ENCODE measurements around the gene MYBBP1A.

Gene MYBBP1A

GRCh38 chr17:4514206-4514605 lies 41.0 kb downstream of the MYBBP1A start:
- H3K9me3 ChIP-seq (ENCODE audit: control insufficient read depth, insufficient read depth, low read length) = no peaks in the 10 kb centered on the region
- no peaks in the 10 kb centered on the region for H3K79me2 ChIP-seq (ENCODE audit: control insufficient read depth, low read length)
- no peaks in the 10 kb centered on the region for H3F3A ChIP-seq (ENCODE audit: control insufficient read depth, insufficient read depth)
- no peak overlapping the region for H3K27ac ChIP-seq (ENCODE audit: low read depth, low read length)
- H3K27me3 ChIP-seq (ENCODE audit: control insufficient read depth, low read length) = no peaks in the 10 kb centered on the region
- H3K4me3 ChIP-seq (ENCODE audit: low read length) = no peak overlapping the region
- TF ChIP-seq EZH2phosphoT487 (IDR thresholded peaks at IDR 0.05; ENCODE audit: borderline replicate concordance, low read length) = no peak
- no peaks in the 10 kb centered on the region for H3K36me3 ChIP-seq (ENCODE audit: control insufficient read depth, low read length)
- no peaks in the 10 kb centered on the region for H4K20me1 ChIP-seq (ENCODE audit: control insufficient read depth, insufficient read depth, low read depth, low read length)
- peaks cover 14% of the 10 kb centered on the region for H3K4me1 ChIP-seq (ENCODE audit: control insufficient read depth, low read length)
- H3K4me2 ChIP-seq (ENCODE audit: low read length) = no peak overlapping the region
- no peaks in the 10 kb centered on the region for H3K9me2 ChIP-seq (replicated peaks; ENCODE audit: control insufficient read depth, low read length)

DNA sequence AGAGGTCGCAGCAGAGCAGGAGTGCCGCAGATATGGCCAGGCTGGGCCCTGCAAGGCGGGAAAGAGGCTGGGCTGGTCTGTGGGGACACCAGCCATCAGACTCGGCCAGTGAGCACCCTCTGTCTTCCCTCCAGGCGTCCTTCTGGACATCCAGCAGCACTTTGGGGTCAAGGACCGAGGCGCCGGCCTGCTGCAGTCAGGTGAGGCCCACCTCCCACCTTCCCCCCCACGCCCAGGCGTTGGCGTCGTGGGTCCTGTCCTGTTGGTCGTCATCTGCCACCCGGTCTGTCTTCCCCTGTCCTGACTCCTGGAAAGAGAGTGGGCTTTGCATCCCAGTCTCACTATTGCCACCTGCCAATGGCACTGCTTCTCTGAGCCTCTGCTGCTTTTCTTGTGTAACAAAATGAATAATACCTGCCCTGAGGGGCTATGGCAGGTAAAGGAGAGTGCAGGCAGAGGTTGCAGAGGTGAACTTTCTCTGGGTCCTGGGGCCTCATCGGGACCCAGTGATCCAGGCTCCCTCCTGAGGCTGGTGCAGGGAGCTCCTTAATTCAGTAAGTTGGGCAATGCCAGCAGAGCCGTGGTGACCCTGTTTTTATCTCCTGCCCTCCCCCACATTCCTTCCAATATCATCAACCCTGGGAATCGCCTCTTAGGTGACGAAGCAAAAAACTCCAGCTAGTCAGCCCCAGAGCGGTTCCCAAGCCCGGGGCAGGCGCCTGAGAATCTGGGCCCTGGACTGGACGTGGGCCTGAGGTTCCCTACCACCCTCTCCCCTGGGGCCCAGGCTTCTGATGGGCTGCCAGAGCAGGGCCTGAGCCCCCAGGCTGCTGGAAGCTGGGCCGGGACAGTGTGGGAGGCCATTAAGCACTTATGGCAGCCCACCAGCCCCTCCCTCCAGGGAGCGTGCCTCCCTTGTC lies 41.8 kb downstream of the MYBBP1A start:
- H3K27me3 ChIP-seq (ENCODE audit: control insufficient read depth, low read length) = no peaks in the 10 kb centered on the region
- H3F3A ChIP-seq (ENCODE audit: control insufficient read depth, insufficient read depth) = no peaks in the 10 kb centered on the region
- H3K4me2 ChIP-seq (ENCODE audit: low read length) = no peak overlapping the region
- no peaks in the 10 kb centered on the region for H3K9me2 ChIP-seq (replicated peaks; ENCODE audit: control insufficient read depth, low read length)
- no peaks in the 10 kb centered on the region for H3K36me3 ChIP-seq (ENCODE audit: control insufficient read depth, low read length)
- H3K4me3 ChIP-seq (ENCODE audit: low read length) = no peak overlapping the region
- TF ChIP-seq CTCF (IDR thresholded peaks at IDR 0.05; ENCODE audit: low read depth, low read length, poor library complexity, severe bottlenecking) (no peak), EZH2phosphoT487 (IDR thresholded peaks at IDR 0.05; ENCODE audit: borderline replicate concordance, low read length) (no peak)
- H3K4me1 ChIP-seq (ENCODE audit: control insufficient read depth, low read length) = peaks cover 7% of the 10 kb centered on the region
- no peaks in the 10 kb centered on the region for H3K79me2 ChIP-seq (ENCODE audit: control insufficient read depth, low read length)
- H3K9me3 ChIP-seq (ENCODE audit: control insufficient read depth, insufficient read depth, low read length) = no peaks in the 10 kb centered on the region
- H3K27ac ChIP-seq (ENCODE audit: low read depth, low read length) = no peak overlapping the region
- H4K20me1 ChIP-seq (ENCODE audit: control insufficient read depth, insufficient read depth, low read depth, low read length) = no peaks in the 10 kb centered on the region

DNA sequence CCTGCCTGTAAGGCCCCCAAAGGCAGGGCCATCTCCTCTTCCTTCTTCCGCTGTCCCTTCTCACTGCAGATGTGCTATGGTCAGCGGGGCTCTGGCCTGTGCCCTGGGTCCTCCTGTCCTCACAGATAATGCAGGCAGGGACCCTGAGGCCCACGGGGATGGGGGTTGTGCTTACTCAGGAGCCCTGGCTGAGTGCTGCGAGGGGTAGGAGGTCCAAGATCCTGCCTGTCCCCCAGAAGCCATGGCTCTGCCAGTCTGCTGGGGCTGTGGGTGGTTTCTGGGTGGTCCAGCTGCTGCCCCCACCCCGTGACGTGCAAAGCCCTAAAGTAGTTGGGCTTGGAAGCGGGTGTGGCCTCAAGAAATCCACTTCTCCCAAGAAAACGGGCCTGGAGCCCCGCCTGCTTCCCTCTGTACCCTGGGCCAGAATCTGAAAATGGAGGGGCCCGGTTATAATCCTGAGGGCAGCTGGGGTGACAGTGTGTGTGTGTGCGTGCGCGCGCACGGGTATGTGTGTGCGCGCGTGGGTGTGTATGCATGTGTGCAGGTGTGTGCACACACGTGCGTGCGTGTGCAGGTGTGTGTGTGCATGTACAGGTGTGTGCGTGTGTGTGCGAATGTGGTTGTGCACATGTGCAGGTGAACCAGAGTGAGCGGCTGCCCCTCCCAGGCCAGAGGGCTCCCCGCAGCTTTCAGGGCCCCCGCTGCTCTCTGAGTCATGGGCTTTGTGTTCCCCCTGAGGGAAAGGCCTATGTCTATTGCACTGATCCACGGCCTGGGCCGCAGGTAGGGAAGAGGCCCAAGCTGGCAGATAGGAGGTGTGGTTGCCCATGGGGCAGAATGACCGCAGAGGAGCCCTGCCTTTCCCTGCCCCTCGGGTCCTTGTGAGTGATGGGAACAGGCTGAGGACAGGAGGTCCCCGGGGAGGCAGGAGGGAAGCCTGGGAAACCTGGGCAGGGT lies 42.8 kb downstream of the MYBBP1A start:
- H3K4me3 ChIP-seq (ENCODE audit: low read length) = no peak overlapping the region
- no peaks in the 10 kb centered on the region for H4K20me1 ChIP-seq (ENCODE audit: control insufficient read depth, insufficient read depth, low read depth, low read length)
- no peaks in the 10 kb centered on the region for H3K9me3 ChIP-seq (ENCODE audit: control insufficient read depth, insufficient read depth, low read length)
- no peaks in the 10 kb centered on the region for H3K79me2 ChIP-seq (ENCODE audit: control insufficient read depth, low read length)
- no peaks in the 10 kb centered on the region for H3K9me2 ChIP-seq (replicated peaks; ENCODE audit: control insufficient read depth, low read length)
- H3K4me1 ChIP-seq (ENCODE audit: control insufficient read depth, low read length) = peaks cover 6% of the 10 kb centered on the region; the same call in 1 of the 2 replicates
- no peaks in the 10 kb centered on the region for H3F3A ChIP-seq (ENCODE audit: control insufficient read depth, insufficient read depth)
- no peak overlapping the region for H3K27ac ChIP-seq (ENCODE audit: low read depth, low read length)
- no peak for TF ChIP-seq EZH2phosphoT487 (IDR thresholded peaks at IDR 0.05; ENCODE audit: borderline replicate concordance, low read length)
- no peak for TF ChIP-seq CTCF (IDR thresholded peaks at IDR 0.05; ENCODE audit: low read depth, low read length, poor library complexity, severe bottlenecking)
- no peaks in the 10 kb centered on the region for H3K36me3 ChIP-seq (ENCODE audit: control insufficient read depth, low read length)
- no peaks in the 10 kb centered on the region for H3K27me3 ChIP-seq (ENCODE audit: control insufficient read depth, low read length)
- no peak overlapping the region for H3K4me2 ChIP-seq (ENCODE audit: low read length)

All from DOHH2 (cell line).